Stimulated activated CD4-positive, alpha-beta T cell treated with anti-CD3 and anti-CD28 coated beads, TNF-alpha, amount 100 ng/mL, for 24 hours (primary cell): ENCODE results near the gene ITGB3BP.
"Not testable (repeated sequence)": the region's sequence is repeated elsewhere in the genome, so short reads cannot be mapped to it uniquely, and the experiment has no call there.

Experiments
- DNase-seq, 3 experiments: peaks; one replicate each; pipeline ENCODE4 v3.0.0-alpha.2; 2020; ENCODE audit warnings: low read depth in 3 of 3

The ITGB3BP gene

DNA sequence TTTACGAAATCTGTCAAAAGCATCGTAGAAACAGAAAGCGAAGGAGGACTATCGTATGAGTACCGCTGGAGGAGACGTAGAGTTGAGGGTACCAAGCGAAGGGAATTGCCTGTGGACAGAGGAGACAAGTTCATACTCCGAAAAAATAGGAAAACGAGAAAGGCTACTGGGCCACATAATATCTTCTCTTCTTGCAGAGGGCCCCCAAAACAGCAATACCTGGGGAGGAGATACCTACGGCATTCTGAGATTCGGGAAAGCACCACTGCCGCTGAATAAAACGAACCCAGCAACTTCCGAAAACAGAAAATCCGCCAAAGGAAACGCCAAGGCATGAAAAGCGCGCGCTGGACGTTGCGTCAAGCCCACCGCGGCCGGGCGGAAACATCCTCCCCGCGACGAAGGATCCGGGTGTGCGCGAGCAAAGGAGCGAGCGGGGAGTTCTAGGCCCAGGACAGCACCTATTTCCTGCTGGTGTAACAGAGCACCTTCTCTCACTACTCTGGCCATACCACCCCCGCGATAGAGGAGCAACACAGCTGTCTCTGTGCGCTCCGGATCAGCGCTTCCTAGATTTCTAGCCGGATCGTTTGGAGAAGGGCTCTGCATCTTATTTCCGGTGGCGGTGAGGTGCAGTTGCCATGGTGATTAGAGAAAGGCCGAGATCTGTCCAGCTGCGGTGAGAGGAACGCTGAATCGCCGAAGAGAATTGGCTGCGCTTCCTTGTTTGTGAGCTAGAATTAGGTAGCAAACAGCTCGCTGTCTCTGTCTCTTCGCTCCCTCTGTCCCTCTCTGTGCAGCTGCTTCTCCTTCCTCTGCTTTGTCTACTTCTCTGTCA, at the start of gene ITGB3BP, which contains the start of gene EFCAB7:
TSS of gene ITGB3BP (minus strand) at position 335 of the 838 bp plus-strand sequence. CDS start at position 243, 92 bp downstream.
TSS of gene EFCAB7 (plus strand) at position 635 of the 838 bp plus-strand sequence. CDS start 2,048 bp downstream, outside the sequence.
- DNase-seq: peak; percentile 71 to 80 (median 71)

GRCh38 chr1:63572686-63573085, 49.7 kb upstream of the ITGB3BP start:
- not testable (repeated sequence) for DNase-seq

GRCh38 chr1:63569640-63570316, 46.8 kb upstream of the ITGB3BP start:
- no peak for DNase-seq

DNA sequence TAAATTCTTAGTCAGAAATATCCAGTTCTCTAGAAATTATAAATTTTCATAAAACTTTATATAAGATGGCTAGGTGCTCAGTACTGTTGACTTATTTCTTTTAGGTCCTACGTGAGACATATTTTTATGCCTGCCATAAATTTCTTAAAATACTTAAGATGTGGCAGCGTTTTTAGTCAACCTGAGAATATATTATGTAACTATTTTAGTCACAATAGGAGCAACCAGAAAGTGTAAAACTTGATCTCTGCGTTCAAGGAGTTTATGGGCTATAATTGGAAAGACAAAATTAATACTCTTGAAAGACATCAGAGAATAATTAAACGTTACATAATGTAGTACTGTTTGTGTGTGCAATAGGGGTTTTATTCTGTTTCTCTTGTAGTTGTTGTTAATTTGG, 46.0 kb upstream of the ITGB3BP start:
- no peak for DNase-seq

DNA sequence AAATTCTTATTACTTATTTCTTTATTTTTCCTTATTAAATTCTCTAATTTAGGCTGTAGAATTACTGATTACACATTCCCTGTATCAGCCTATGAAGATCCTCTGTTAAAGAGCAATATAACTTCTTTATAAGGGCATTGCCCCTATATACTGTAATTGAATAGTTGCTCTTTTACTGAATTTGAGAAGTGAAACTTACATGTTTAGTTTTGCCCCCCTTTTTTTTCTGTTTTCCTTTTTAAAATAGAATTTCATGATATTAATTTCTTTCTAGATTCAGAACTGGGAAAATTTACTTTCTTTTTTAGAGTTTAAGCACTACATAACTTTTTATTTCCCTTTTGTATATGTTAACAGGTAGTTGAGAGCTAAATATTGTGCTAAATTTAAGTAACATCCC, 40.7 kb upstream of the ITGB3BP start:
- no peak for DNase-seq

DNA sequence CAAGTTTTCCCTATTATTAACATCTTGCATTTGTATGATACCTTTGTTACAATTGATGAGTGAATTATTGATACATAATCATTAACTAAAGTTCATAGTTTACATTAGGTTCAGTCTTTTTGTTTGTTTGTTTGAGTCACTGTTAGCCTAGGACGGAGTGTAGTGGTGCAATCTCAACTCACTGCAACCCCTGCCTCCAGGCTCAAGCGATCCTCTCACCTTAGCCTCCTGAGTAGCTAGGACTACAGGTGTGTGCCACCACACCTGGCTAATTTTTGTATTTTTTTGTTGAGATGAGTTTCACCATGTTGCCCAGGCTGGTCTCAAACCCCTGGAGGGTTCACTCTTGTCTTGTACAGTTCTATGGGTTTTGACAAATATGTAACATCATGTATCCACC, 36.3 kb upstream of the ITGB3BP start:
- no peak for DNase-seq

DNA sequence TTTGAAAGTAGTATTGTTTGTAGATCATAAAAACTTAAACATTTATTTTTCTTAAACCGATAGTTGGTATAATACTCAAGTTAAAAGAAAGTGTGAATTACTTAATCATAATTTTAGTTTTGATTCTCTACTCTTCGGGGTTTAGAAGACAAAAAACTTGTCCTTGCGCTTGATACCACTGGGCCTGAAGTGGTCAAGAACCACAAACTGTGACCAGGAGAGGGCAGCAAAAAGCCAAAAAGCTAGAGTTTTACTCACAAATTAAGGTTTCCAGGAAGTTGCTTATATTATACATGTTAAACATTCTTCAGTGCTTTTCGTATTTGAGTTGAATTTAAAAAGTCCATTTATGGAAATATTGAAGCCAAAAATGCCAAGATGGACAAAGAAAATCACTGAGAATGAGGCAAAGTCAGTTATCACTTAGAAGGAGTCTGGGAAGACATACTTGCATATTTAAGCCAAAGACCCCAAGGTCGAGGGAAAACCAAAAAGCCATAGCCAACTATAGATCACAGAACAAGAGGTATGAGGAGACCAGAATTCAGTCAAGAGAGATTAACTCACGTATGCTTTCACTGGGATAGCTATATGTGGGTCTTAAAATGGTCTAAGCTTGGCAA, 34.5 kb upstream of the ITGB3BP start:
- no peak for DNase-seq

DNA sequence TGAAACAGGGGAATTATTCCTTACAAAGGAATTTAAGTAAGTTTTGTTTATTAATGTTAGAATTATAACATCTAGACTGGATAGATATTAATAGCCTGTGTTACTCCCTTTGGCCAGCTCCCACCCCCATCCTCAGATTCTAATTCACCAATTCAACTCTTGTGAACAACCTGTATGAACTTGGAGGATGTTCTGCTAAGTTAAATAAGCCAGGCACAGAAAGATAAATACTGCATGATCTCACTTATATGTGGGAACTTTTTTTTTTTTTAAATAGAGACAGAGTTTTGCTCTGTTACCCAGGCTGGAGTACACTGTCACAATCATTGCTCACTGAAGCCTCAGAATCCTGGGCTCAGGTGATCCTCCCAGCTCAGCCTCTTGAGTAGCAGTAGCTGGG, 32.5 kb upstream of the ITGB3BP start:
- no peak for DNase-seq

DNA sequence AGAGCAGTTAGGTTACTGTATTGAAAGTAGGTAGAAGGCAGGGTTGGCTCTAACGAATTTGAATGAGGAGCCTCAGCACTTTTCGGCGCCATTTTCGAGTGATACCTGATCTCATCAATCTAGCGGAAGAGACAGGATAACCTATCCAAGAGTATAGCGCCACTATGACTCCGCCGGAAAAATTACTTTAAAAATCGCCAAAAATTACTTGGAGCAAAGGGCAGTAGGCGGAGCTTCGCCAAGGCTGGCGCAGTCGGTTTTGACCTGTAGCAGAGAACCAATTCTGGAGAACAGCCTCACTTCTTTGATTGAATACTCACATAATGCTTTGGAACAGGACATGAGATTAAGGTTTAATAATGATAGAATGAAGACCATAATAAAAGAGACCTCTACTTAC, 25.9 kb upstream of the ITGB3BP start:
- no peak for DNase-seq

GRCh38 chr1:63548303-63548702, 25.3 kb upstream of the ITGB3BP start:
- DNase-seq: no peak

DNA sequence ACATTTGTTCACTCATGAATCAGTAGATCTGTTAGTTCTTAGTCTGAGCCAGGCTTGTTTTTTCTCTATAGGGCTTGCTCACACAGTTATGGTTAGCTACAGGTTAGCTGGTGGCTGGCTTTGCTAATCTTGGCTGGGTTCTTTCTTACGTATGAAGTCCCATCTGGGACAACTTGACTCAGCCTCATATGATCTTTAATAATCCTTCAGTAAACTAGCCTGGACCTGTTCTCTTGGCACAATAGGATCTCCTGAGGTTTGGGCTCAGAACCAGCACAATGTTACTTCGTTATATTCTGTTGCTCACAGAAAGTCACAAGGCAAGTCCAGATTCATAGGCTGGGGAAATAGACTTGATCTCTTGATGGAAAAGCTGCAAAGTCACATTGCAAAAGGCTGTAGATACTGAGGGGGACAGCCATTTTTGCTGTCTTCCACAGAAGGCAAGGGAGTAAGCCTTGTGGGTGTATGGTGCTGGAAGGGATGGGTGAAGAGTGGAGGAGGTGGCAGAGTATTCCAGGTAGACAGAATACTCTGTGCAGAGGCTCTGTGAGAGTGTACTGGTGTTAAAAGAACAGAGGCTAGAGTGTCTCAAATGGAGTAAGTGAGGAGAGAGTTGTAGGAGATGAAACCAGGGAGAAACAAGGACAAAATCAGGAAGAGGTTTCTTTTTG, 24.7 kb upstream of the ITGB3BP start:
- no peak for DNase-seq

DNA sequence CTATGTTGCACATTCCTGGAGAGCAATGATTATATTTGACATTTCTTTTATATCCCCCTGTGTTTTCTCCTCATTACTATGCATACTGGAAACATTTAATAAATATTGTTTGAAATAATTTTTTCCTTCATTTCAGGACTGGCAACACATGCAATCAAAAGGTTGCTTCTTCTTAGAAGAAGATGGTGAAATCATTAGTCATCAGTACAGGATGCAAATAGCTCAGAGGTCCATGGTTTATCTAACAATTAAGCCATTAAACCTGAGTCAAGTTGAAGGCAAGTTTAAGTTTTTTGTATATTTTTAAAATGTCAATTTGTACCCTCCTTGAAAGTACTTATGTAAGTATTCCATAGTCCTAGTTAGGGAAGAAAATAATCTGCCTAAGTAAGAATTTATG, 22.8 kb upstream of the ITGB3BP start:
- no peak for DNase-seq

GRCh38 chr1:63537940-63538339, 14.9 kb upstream of the ITGB3BP start:
- no peak for DNase-seq

DNA sequence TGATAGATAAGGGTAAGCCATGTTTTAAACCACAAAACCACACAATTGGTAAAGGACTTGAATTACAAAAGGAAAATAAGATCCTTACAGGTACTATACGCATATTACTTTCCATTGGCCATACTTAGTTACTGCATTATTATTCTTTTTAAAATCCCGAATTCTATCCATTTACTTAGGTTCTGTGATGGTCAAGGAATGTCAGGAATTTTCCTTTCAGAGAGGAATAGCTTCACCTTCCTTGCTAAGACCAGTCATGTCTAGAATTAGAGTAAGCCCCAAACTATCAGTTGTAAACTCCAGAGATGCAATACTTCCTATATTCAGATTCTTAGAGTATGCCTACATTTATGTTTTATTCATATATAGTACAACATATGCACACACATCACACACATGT, 14.0 kb upstream of the ITGB3BP start:
- no peak for DNase-seq

- DNase-seq: no peak
Observed at GRCh38 chr1:63534406-63534805, 11.4 kb upstream of the ITGB3BP start.

- no peak for DNase-seq
Observed at GRCh38 chr1:63533931-63534330, 10.9 kb upstream of the ITGB3BP start.

- no peak for DNase-seq
Observed at GRCh38 chr1:63532727-63533126, 9.7 kb upstream of the ITGB3BP start.

GRCh38 chr1:63524201-63524600, 1.2 kb upstream of the ITGB3BP start:
- no peak for DNase-seq

DNA sequence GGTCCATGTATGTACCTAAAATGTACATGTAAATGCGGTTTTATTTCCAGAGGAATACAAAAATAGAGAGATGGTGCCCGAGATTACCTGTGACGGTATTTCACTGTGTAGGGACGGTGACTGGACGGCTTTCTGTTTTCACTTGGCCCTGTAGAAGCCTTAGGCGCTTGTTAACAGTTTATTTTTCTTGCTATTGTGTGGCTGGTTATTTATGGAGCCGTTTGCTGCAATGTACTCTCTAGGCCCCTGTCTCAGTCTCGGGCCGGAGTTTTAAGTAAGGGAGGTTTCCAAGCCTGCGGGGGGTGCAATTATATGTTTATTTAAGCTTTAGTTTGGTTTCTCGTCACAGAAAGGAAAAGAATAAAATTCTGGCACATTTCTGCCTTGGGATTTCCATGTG, 713 bp upstream of the ITGB3BP start:
- DNase-seq: no peak

- no peak for DNase-seq
Observed at GRCh38 chr1:63516629-63517028, 6.4 kb downstream of the ITGB3BP start.

DNA sequence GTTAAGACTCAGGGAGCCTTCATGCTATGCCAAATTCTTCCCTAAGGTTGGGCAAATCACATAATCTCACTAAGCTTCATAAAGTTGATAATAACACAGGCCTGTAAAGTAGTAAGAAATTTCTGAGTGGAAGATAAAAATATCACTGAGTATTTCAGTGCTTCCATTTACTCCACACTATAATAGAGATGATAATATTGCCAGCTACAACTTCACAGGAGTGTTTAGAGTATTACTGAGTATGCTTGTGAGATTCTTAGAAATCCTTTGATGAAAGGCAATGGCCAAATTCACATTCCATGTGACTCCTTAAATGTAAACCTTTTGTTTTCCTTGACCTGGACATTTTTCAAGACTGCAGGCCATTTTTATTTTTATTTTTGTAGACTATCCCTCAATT, 10.4 kb downstream of the ITGB3BP start:
- DNase-seq: no peak

GRCh38 chr1:63509718-63510117, 13.3 kb downstream of the ITGB3BP start:
- no peak for DNase-seq
